ENCODE results near the gene ACTBL2. TPM values are rescaled to one million over a fixed set of nuclear protein-coding genes. Genes with fewer than 3 reads are reported as not detected.

The ACTBL2 gene
- total RNA-seq, 4 donors from 2014 or later: not detected

DNA sequence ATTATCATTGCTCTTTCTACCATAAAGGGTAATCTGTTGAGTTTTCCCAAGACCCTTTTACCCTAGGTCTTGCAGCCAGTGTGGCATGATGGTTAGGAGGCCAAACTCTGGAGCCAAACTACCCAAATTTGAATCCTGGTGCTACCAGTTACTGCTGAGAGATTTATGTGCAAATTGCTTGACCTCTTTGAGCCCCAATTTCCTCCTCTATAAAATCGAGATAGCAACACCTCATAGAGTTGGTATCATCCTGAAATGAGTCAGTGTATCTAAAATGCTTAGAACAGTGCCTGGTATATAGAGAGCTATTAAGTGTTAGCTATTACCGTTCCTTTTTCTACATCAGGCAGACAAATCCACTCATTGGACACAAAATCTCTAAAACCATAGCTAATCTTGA, 43.0 kb downstream of the ACTBL2 start:
- Histone ChIP-seq H3K27me3 (no peaks in the 10 kb centered on the region), H3K36me3 (no peaks in the 10 kb centered on the region), H3K9me3 (no peaks in the 10 kb centered on the region), H3K4me3 (no peak overlapping the region), H3K4me1 (peaks cover 0 to 10% (median 0%) of the 10 kb centered on the region in 4 donors), H3K27ac (no peak overlapping the region)
- 72 to 83% methylated on average over 2 of the region's 2 CpGs for WGBS, 2 donors
- TF ChIP-seq, protein P1, sequence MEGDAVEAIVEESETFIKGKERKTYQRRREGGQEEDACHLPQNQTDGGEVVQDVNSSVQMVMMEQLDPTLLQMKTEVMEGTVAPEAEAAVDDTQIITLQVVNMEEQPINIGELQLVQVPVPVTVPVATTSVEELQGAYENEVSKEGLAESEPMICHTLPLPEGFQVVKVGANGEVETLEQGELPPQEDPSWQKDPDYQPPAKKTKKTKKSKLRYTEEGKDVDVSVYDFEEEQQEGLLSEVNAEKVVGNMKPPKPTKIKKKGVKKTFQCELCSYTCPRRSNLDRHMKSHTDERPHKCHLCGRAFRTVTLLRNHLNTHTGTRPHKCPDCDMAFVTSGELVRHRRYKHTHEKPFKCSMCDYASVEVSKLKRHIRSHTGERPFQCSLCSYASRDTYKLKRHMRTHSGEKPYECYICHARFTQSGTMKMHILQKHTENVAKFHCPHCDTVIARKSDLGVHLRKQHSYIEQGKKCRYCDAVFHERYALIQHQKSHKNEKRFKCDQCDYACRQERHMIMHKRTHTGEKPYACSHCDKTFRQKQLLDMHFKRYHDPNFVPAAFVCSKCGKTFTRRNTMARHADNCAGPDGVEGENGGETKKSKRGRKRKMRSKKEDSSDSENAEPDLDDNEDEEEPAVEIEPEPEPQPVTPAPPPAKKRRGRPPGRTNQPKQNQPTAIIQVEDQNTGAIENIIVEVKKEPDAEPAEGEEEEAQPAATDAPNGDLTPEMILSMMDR (IDR thresholded peaks at IDR 0.05): no peak
- TF ChIP-seq POLR2A (IDR thresholded peaks at IDR 0.05) (no peak), EP300 (IDR thresholded peaks at IDR 0.05) (no peak)
- no peak for DNase-seq (ENCODE audit: low spot score in 2 of 2)

DNA sequence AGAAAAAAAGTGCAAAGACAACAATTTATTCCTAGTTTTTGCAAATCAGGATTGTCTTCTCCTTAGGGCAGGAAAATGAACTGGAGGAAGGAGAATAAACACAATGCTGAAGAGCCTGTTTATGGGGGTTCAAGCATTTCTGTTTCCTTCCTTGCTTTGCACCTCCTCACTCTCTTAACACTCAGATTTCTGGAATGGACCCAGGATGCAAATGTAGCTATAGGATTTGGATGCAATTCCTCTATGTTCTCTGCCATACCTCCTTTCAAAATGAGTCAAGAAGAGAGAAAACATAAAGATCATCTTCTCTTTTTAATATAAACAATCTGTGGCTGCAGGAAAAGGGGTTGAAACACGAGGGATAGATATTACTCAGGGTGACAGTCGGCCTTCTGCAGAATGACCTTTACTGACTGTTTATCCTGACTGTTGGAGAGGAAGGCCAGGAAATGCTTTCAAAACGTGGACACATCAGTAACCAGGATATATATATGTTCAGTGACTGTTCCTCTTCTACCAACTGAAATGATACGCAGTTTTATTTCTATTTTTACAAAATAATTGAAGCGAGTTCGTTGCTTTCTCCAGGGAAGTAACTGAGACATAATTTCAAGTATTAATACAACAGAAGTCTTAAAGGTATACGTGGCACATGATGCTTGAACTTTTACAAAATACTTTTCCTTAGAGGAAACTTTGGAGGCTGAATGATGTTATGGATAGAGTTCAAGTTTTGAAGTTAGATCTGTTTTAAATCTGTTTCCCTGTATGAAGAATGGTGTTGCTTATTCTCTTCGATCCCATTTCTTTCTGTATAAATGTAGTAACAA, 44.4 kb downstream of the ACTBL2 start:
- Histone ChIP-seq H3K27ac (no peak overlapping the region), H3K4me3 (no peak overlapping the region), H3K36me3 (no peaks in the 10 kb centered on the region), H3K4me1 (peaks cover 0 to 10% (median 0%) of the 10 kb centered on the region in 4 donors), H3K9me3 (no peaks in the 10 kb centered on the region), H3K27me3 (no peaks in the 10 kb centered on the region)
- 56 to 62% methylated on average over 8 of the region's 8 CpGs for WGBS, 2 donors
- no peak for DNase-seq (ENCODE audit: low spot score in 2 of 2)
- TF ChIP-seq, protein P1 (IDR thresholded peaks at IDR 0.05): no peak
- TF ChIP-seq POLR2A (IDR thresholded peaks at IDR 0.05) (no peak), EP300 (IDR thresholded peaks at IDR 0.05) (no peak)

DNA sequence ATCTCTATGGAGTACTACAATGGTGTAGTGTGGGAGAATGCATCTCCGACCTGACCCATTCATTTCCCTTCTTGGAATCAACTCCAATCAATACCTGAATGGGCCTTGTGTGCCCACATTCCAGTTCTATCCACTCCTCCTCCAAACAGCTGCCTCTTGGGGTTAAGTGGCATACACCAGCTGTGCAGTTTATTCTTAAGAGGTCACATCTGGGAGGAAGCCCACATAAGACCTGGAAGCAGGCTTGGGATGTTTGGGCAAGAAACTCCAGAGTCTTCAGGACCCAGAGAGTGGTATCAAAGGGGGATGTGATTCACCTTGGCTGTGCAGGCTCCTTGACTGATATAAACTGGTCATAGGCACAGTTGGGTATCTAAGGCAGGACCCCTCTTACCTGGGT, 46.0 kb downstream of the ACTBL2 start:
- no peaks in the 10 kb centered on the region for H3K36me3 ChIP-seq
- H3K9me3 ChIP-seq: no peaks in the 10 kb centered on the region
- no peak for DNase-seq (ENCODE audit: low spot score in 2 of 2)
- peaks cover 0 to 3% (median 0%) of the 10 kb centered on the region in 4 donors for H3K4me1 ChIP-seq
- no peak overlapping the region for H3K4me3 ChIP-seq
- H3K27me3 ChIP-seq: no peaks in the 10 kb centered on the region
- TF ChIP-seq, protein P1 (IDR thresholded peaks at IDR 0.05): no peak
- TF ChIP-seq POLR2A (IDR thresholded peaks at IDR 0.05): no peak
- TF ChIP-seq EP300 (IDR thresholded peaks at IDR 0.05): no peak
- no peak overlapping the region for H3K27ac ChIP-seq
- 86 to 91% methylated on average over 1 of the region's 1 CpG for WGBS, 2 donors

DNA sequence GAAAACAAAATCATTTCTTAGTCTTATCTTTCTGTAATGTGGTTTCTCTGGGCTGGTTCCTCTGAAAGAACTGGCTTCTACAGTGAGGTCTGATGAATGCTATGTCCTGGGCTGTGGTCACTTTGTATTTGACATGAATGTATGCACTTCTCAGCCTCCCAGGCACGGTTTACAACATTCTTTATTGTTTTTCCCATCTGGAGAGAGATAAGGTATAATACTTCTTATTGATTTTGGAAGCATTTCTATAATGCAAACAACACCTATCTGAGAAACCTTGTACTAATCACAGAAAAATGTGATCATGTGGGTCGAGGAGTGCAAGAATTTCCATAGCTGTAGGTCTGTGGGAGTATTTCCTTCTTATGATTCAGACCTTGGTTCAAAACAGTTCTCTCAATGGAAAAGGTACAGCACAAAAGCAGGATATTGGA, 46.9 kb downstream of the ACTBL2 start:
- no peak for TF ChIP-seq POLR2A (IDR thresholded peaks at IDR 0.05)
- TF ChIP-seq EP300 (IDR thresholded peaks at IDR 0.05): no peak
- TF ChIP-seq, protein P1 (IDR thresholded peaks at IDR 0.05): no peak
- no peaks in the 10 kb centered on the region for H3K9me3 ChIP-seq
- H3K27me3 ChIP-seq: no peaks in the 10 kb centered on the region
- DNase-seq (ENCODE audit: low spot score in 2 of 2): no peak
- no peak overlapping the region for H3K27ac ChIP-seq
- H3K36me3 ChIP-seq: no peaks in the 10 kb centered on the region
- 46 to 59% methylated on average over 2 of the region's 2 CpGs for WGBS, 2 donors
- no peaks in the 10 kb centered on the region for H3K4me1 ChIP-seq
- H3K4me3 ChIP-seq: no peak overlapping the region

DNA sequence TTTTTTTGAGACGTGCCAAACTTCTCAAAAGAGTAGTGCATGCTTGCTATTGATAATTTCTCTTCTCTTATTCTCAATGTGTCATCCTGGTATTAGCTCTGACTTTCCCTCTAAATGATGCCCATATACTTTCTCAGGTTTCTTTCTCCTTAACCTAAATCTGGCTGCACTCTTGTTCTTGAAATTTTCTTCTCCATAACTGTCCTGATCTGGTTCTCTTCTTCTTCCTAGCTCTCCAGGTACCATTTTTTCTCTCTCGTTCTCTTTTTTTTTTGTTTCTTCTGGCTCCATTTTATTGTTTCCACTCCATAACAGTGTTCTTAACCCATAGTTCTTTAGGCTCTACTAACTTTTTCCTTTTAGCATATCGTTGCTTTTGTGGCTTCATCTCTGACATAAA, 47.9 kb downstream of the ACTBL2 start:
- Histone ChIP-seq H3K36me3 (no peaks in the 10 kb centered on the region), H3K9me3 (no peaks in the 10 kb centered on the region), H3K4me3 (no peak overlapping the region), H3K4me1 (no peaks in the 10 kb centered on the region), H3K27ac (no peak overlapping the region), H3K27me3 (no peaks in the 10 kb centered on the region)
- DNase-seq (ENCODE audit: low spot score in 2 of 2): no peak
- 60 to 72% methylated on average over 3 of the region's 3 CpGs for WGBS, 2 donors
- TF ChIP-seq EP300 (IDR thresholded peaks at IDR 0.05) (no peak), POLR2A (IDR thresholded peaks at IDR 0.05) (no peak)
- TF ChIP-seq, protein P1 (IDR thresholded peaks at IDR 0.05): no peak

Measured in tibial nerve (tissue), 4 donors.